HG02571 (cell line): ENCODE measurements around the gene HELLS.
A peak's percentile ranks its signal among the peaks of the same experiment; 100 is the strongest.
"Not testable (repeated sequence)": the region's sequence is repeated elsewhere in the genome, so short reads cannot be mapped to it uniquely, and the experiment has no call there.

Experiments
- ATAC-seq: cut with Tn5 transposase; IDR thresholded peaks from one replicate; pipeline ENCODE4 v1.9.1; 2021; ENCODE audit warnings: mild to moderate bottlenecking, moderate library complexity; ENCODE audit not compliant: unreplicated experiment

HELLS gene

DNA sequence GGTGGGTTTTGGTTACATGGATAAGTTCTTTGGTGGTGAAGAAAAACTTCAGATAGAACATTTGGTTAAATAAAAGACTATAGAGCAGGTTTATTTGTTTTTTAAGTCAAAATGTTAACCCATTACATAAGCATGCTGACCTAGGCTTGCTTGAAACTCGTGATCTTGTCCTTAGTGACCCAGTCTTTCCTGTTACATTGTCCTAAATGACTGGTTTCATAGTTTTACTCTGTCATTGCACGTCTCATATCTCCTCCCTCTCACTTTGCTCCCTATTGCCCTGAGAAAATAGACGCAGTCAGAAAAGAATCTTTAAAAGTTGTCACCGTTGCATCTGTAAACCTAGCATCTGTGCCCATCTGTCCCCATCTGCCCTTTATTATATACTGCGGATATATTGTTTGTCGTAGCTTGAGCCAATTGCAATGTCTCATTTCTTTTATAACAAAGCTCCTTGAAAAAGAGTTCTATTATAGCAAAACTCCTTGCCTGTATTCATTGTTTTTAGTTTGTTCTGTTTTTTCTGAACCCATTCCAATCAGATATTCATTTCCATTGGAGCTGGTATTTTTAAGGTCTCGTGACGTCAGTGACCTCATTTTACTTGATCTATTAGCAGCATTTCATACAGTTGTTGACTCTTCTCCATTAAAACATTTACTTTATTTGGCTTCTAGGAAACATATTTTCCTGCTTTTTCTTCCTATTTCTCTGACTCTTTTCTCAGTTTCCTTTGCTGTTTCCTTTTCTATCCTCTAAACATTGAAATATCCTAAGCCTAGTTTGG is 57.3 kb downstream of the HELLS start:
- no peak for ATAC-seq

DNA sequence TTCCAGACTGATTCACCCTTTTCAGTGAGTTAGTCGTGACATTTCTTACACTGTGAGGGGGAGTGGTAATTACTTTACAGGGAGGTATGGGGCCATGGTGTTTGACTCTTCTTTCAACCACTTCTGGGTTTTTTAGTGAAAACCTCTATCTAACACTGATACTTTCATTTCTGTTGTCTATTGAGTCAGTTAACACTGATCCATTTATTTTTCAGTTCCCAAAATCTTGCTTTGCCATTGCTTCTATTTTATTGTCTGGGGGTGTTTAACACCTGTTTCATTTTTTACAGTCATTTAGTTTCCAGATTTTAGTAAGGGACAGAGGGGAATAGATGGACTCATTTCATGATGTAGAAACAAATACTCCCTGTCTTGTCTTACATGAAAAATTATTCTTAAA is 61.5 kb downstream of the HELLS start:
- ATAC-seq, result peak; percentile 86

DNA sequence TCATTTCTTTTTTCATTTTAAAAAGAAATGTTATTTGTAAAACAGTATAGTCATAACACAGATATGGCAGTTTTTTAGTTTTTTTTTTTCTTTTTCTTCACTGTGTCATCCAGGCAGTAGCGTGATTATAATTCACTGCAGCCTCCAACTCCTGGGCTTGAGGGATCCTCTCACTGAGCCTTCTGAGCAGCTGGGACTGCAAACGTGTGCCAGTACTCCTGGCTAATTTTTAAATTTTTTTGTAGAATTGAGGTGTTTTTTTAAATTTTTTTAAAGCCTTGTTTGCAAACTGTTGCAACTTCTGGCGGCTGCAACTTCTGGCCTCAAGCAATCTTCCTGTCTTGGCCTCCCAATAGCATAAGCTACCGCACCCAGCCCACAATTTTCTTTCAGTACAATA is 63.0 kb downstream of the HELLS start:
- ATAC-seq, result no peak

DNA sequence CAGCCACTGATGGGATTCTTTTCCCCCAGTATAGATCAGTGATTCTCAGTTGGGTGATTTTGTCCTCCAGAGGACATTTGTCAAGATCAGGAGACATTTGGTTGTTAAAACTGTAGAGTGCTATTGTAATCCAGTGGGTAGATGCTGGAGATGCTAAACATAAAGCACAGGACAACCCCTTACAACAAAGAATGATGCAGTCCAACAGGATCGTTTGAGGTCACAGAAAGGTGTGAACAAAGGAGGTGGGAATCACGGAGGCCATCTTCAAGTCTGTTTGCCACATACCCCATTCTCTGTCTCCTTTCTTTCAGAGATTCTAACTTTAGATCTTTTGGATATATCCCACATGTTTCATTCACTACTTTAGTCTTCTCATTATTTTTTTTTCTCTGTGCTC is 69.0 kb downstream of the HELLS start:
- no peak for ATAC-seq

DNA sequence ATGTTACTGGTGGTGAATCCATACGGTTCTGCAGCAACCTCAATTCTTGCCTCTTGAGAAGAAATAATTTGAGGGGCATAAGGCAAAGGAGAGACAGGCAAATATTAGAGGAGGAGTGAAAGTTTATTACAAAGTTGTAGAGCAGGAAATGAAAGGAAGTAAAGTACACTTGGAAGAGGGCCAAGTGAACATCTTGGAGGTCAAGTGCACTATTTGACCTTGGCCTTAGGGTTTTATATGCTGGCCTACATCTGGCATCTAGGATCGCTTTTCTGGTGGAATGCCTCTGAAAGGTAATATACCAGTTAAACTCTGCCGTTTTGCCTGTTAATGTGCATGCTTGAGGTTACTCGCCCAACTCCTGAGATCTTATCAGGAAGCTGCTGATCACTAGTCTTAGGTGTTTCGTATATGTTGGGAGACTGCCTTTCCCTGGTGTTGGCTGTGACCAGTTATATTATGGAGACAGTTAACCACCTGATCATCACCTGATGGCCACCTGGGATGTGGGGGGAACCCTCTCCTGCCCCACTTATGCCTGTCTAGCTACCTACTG is 71.9 kb downstream of the HELLS start:
- no peak for ATAC-seq

DNA sequence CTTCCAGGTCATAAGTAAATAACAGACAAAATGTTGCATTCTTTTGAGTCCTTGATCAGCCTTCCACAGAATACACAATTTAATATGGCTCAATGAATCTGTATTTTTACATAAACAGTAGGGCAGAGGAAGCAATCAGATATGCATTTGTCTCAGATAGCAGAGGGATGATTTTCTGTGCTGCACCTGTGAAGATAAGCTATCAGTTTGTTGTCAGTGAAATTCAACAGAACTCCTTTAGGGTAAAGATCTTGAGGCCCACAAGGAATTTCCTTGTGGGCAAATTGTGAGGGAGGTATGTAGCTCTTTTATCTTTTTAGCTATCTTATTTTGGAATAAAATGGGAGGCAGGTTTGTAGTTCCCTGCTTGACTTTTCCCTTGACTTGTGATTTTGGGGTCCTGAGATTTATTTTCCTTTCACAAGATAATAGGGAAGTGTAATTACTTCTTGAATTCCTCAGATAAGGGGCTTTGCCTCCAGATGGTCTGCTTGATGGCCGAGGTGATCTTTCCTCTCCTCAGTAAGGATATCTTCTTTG is 77.1 kb downstream of the HELLS start:
- no peak for ATAC-seq

DNA sequence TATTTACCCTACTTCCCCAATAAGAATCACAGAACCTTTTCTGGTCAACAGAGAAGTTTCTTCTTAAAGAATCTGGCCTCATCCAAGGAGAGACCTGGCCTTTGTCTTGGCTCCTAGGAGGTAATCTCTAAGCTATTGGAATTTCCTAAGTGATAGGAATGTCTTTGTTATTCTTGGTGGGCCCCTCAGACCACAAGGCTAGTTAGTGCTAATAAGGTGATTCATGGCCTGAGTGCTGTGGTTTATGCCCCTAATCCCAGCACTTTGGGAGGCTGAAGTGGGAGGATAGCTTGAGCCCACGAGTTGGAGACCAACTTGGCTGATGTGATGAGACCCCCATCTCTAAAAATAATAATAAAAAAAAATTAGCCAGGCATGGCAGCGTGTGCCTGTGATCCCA is 78.0 kb downstream of the HELLS start:
- ATAC-seq, result no peak

DNA sequence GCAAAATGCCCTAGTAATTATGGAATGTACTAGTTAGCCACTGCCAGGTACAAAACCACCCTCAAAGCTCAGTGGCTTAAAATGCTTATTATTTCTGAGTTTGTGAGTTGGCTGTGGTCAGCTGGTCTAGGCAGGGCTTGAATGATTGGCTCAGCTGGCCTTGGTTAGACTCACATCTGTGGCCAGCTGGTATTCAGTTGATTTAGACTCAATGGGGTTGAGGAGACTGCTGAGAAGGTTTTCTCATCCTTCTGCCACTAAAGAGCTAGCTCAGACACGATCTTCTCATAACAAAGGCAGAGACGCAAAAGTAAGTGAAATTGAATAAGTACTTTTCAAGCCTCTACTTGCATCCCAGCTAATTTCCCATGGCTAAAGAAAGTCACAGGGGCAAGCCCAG is 80.9 kb downstream of the HELLS start:
- ATAC-seq, result no peak

DNA sequence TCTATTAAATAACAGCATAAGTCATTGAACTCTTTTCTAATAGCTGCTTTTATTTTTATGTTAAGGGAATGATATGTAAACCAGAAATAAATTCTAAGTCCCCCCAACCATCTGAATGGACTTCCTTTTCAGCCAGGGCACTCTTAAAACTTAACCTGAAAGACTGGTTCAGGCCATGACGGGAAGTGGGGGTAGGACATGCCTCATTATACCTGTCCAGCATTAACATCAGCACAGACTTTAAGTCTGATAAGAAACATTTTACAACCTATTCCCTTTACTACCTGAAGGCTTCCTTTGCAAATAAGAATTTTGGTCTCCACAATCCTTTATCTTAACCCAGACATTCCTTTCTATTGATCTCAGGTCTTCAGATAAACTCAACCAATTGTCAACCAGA is 81.9 kb downstream of the HELLS start:
- no peak for ATAC-seq

DNA sequence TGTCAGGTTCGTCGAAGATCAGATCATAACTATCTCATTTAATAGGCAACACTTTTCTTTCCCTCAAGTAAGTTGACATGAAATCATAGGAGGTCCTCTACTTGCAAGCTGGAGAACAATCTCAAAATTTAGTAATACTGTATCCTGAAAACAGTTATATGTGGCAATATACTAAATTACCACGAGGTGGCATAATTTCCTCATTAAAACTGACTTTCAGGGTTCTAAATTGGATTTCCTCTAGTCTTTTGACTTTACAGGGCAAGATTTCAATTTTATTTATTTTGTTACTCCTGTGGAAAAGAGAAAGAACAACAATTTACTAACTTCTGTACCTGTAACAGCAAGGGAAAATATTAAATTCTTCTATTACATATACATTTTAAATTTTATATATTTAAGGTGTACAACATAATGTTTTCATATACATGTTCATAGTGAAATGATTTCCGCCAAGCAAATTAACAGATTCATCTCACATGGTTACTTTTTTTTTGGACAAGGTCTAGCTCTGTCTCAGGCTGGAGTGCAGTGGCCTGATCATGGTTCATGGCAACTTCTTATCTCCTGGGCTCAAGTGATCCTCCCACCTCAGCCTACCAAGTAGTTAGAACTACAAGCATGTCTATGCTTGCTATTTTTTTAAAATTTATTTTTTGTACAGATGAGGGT is 84.6 kb downstream of the HELLS start:
- no peak for ATAC-seq

DNA sequence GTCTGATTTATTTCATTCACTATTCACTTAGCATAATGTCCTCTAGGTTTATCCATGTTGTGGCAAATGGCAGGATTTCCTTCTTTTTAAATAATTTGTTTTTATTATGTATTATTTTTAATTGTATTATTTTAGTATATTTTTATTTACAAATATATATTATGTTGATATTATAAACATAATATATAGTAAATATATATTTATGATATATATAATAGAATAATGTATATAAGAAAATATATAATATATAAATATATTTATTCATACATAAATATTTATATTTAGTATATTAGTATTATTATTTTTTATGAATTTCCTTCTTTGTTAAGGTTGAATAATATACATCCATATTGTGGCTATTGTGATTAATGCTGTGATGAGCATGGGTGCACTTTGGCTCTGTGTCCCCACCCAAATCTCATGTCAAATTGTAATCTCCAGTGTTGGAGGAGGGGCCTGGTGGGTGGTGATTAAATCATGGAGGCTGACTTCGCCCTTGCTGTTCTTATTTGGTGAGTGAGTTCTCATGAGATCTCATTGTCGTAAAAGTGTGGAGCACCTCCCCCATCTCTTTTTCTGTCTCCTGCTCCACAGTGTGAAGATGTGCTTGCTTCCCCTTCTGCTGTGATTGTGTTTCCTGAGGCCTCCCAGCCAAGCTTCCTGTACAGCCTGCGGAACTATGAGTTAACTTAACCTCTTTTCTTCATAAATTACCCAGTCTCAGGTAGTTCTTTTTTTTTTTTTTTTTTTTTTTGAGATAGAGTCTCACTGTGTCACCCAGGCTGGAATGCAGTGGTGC is 85.7 kb downstream of the HELLS start:
- no peak for ATAC-seq

DNA sequence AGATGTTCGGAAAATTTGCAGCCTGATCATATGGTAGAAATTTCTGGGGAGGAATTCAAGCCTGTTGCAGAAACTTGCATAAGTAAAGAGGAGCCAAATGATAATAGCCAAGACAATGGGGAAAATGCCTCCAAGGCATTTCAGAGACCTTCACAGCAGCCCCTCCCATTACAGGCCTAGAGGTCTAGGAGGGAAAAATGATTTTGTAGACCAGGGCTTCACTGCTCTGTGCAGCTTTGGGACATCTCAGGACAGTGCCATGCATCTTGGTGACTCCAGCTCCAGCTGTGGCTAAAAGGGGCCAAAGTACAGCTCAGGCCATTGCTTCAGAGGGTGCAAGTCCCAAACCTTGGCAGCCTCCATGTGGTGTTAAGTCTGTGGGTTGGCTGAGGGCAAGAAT is 87.4 kb downstream of the HELLS start:
- ATAC-seq, result no peak

DNA sequence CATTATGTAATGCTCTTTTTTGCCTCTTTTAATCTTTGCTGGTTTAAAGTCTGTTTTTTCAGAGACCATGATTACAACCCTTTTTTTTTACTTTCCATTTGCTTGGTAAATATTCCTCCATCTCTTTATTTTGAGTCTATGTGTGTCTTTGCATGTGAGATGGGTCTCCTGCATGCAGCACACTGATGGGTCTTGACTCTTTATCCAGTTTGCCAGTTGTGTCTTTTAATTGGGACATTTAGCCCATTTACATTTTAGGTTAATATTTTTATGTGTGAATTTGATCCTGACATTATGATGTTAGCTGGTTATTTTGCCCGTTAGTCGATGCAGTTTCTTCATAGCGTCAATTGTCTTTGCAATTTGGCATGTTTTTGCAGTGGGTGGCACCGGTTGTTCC is 92.5 kb downstream of the HELLS start:
- not testable (repeated sequence) for ATAC-seq

DNA sequence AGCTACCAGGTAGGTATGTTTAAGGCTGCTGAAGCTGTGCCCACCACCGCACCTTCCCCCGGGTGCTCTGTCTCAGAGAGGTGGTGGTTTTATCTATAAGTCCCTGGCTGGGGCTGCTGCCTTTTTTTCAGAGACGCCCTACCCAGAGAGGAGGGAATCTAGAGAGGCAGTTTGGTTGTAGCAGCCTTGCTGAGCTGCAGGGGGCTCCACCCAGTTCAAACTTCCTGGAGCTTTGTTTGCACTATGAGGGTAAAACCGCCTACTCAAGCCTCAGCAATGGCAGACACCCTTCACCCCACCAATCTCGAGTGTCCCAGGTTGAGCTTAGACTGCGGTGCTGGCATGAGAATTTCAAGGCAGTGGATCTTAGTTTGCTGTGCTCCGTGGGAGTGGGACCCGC is 94.3 kb downstream of the HELLS start:
- ATAC-seq, result no peak

DNA sequence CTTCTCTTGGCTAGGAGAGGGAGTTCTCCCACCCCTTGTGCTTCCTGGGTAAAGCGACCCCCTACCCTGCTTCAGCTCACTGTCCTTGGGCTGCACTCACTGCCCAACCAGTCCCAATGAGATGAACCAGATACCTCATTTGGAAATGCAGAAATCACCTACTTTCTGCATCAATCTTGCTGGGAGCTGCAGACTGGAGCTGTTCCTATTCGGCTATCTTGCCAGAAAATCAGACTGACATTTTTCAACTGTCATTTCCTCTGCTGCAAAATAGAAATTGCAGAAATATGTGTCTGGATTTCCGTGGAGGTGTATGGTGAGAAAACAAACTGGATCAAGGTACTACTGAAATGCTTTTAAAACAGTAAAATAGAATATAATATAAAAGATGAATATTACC is 95.0 kb downstream of the HELLS start:
- no peak for ATAC-seq

DNA sequence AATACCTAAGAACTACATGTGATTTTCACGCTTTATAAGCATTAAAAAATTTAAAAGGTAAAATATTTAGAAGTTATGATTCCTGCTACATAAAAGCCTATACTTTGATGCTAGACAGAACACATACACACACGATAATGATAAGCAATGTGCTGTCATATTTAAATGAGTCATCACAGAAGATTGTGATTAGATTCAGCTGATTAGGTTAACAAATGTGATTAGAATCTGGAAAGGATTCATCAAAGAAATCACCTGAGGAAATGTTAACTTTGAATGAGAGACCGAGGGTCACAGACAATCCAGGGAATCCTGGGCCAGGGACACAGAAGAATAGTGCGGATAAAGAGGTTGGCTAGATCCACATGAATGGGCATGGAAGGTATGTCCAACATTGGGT is 95.9 kb downstream of the HELLS start:
- no peak for ATAC-seq

DNA sequence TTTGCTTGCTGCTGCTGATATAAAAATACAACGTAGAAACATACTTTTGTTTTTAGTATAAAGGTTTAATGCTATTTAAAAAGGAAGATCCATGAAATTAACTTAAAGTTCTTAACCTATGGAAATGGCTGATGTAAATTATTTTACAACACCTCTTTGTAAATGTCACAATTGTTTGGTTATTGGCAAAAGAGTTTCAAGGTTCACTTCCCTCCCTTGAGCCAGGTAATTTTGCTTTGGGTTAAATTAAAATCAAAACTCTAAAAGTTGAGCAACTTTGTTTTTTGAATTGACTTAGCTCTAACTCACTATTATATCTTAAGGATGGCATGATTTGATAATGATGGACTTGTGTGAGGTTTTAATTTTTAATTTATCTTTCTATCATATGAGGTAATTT is 98.8 kb downstream of the HELLS start:
- ATAC-seq, result no peak

DNA sequence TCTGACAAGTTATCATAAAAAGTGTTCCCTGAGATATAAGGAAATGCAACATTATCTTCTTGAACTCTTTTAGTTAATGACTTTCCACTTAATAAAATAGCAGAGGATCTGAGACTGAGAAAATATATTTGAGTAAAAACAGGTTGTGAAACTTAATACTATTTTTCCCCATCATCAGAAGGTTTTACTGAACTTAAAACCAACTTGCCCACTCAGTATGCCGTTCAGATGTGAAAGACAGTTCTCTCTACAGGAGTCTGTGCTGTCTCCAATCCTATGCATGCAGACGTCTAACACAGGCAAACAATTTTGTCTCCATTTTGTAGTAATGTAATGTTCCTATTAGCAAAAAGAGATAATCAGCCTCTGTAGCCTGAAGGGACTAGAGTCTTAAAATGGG is 99.7 kb downstream of the HELLS start:
- peak; percentile 63 for ATAC-seq
